Pancreas (tissue), 10 donors: ENCODE measurements around the gene GGT1. TPM values are rescaled to one million over a fixed set of nuclear protein-coding genes. Genes with fewer than 3 reads are reported as not detected.

Experiments
- ATAC-seq, 4 donors: fragments of 200-7000 bp; cut with Tn5 transposase; one replicate each; pipeline versions ENCODE4 v1.8.0 to v1.9.1; 2020; ENCODE audit warnings: mild to moderate bottlenecking in 4 of 4, moderate library complexity in 4 of 4
- DNase-seq, 6 donors: peaks; one replicate each; pipeline ENCODE4 v3.0.0-alpha.2; 2020
- FAIRE-seq: peaks from 2 replicates; lab custom pipeline; 2012; peaks lifted over from hg19 to GRCh38; lab: Jason Lieb, UNC
- H3K27ac ChIP-seq, 4 donors: fragments of 200-600 bp; sonication (generic); 1 replicate in 3 of 4; 2 replicates in 1 of 4; pipeline versions ENCODE4 v1.5.0 to v1.8.0; 2020
- H3K27me3 ChIP-seq, 4 donors: fragments of 200-600 bp; one replicate each; pipeline ENCODE4 v1.8.0; 2021
- H3K36me3 ChIP-seq, 3 donors: fragments of 200-600 bp; sonication (generic) in 1 of 3; one replicate each; pipeline versions ENCODE4 v1.5.0 to v1.8.0; 2020 to 2021
- H3K4me1 ChIP-seq, 3 donors: fragments of 200-600 bp; one replicate each; pipeline ENCODE4 v1.8.0; 2021
- H3K4me3 ChIP-seq, 4 donors: fragments of 200-600 bp; sonication (generic) in 2 of 4; one replicate each; pipeline versions ENCODE4 v1.5.0 to v1.8.0; 2020 to 2021
- H3K9me3 ChIP-seq, 4 donors: fragments of 200-600 bp; one replicate each; pipeline ENCODE4 v1.8.0; 2021
- WGBS, 2 donors: extraction: QIAGEN DNeasy Blood & Tissue Kit; methylation state at CpG; one replicate each; pipeline ENCODE4 v1.1.7; 2013; 5-methylcytosine and 5-hydroxymethylcytosine counted together
- intact Hi-C, 3 donors: fragments of 100-400 bp; cut with DNase I; formaldehyde crosslinking; loops; one replicate each; pipeline versions ENCODE4 v1.11.1 to v1.14.2; 2022
- polyA plus RNA-seq, 2 donors: library from polyadenylated mRNA; stranded (reverse); fragments of 200-250 nt; gene quantifications; one replicate each; pipeline ENCODE4 v1.2.3, GENCODE V29; 2013
- total RNA-seq, 6 donors: library from RNA; stranded (reverse); fragmentation: NEBNext Ultra II Directional in 4 of 6; extraction: Animal tissue kit (Norgen Biotek cat#: 25700) in 4 of 6; gene quantifications; one replicate each; pipeline versions ENCODE4 v1.2.1 to v1.2.4, GENCODE V29; 2021 to 2023
- TF ChIP-seq, protein P1 (sequence below), 4 donors: fragments of 200-600 bp; sonication (generic) in 3 of 4; IDR thresholded peaks; one replicate each; pipeline versions ENCODE4 v1.5.0 to v1.8.0; 2021; ENCODE audit warnings: antibody characterized with exemption in 4 of 4
- donor health status: healthy with polysubstance abuse.
- donor health status: DM: no; HTN: no; CAD: no; lungs with moderate emphysema.
- donor health status: DM: no; HTN: no; CAD: no.
- donor health status: control.
- donor health status: control.
- donor health status: Bipolar disorder and iron deficiency.
- donor health status: DM: yes; HTN: yes; CAD: no.
- donor health status: DM: no; HTN: no; CAD: no.
- donor health status: DM: no; HTN: no; CAD: no.
- donor health status: DM: yes; HTN: yes; CAD: no.

Gene GGT1
- total and polyA plus RNA-seq, 8 donors = 23.5 to 195 (median 52.4) TPM

DNA sequence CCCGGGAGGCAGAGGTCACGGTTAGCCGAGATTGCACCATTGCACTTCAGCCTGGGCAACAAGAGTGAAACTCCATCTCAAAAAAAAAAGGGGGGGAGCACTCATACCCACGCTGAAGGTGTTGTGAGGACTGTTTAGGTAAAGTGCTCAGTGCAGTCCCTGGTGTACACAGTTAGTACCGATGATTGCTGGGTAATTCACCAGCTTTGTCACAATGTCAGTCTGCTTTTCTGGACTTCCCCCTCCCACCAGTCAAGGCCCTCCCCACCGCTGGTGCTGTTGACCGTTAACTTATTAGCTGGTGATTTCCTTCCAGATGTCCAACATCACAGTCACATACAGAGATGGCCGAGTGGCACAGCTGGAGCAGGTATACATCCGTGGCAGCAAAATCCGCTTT, 35.3 kb upstream of the GGT1 start:
- TF ChIP-seq, protein P1, sequence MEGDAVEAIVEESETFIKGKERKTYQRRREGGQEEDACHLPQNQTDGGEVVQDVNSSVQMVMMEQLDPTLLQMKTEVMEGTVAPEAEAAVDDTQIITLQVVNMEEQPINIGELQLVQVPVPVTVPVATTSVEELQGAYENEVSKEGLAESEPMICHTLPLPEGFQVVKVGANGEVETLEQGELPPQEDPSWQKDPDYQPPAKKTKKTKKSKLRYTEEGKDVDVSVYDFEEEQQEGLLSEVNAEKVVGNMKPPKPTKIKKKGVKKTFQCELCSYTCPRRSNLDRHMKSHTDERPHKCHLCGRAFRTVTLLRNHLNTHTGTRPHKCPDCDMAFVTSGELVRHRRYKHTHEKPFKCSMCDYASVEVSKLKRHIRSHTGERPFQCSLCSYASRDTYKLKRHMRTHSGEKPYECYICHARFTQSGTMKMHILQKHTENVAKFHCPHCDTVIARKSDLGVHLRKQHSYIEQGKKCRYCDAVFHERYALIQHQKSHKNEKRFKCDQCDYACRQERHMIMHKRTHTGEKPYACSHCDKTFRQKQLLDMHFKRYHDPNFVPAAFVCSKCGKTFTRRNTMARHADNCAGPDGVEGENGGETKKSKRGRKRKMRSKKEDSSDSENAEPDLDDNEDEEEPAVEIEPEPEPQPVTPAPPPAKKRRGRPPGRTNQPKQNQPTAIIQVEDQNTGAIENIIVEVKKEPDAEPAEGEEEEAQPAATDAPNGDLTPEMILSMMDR (IDR thresholded peaks at IDR 0.05) = no peak
- peaks cover 0 to 39% (median 19%) of the 10 kb centered on the region in 3 donors for H3K36me3 ChIP-seq
- no peak overlapping the region for H3K4me3 ChIP-seq
- H3K4me1 ChIP-seq = no peaks in the 10 kb centered on the region
- ATAC-seq (no peak), DNase-seq (no peak), FAIRE-seq (no peak)
- H3K27me3 ChIP-seq = no peaks in the 10 kb centered on the region
- WGBS, 2 donors = 77 to 81% methylated on average over 10 of the region's 10 CpGs
- no peak overlapping the region for H3K27ac ChIP-seq
- intact Hi-C loops = no loop called here
- no peaks in the 10 kb centered on the region for H3K9me3 ChIP-seq

DNA sequence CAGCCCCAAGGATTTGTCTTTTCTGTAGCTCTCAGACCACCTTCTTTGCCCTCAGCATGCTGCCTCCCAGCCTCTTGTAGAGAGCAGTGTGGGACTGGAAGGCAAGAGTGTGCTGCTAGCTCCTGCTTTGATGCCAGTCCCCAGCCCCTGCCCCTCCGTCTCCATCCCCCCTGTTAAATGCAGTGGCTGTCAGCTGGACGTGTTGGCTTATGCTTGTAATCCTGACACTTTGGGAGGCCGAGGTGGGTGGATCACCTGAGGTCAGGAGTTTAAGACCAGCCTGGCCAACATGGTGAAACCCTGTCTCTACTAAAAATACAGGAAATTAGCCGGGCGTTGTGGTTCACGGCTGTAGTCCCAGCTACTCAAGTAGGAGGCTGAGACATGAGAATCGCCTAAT, 31.7 kb upstream of the GGT1 start:
- no peaks in the 10 kb centered on the region for H3K4me1 ChIP-seq

DNA sequence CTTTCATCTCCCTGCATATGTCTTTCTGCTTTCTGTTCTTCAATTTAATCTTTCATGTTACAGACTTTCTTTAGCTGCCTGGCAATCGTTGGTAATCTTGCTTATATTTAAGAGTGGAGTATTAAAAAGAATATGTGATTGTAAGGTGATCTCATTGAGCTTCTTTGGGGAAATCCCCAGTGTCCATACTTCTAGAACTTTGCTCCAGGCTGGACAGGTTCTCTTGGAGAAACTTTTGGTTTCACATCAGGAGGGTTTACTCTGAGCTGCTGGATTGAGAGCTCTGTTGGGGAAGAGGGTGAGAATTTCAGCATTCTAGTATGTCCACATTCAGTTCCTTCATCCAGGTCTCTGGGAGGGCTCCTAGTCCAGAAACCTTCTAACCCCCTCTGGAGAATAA, 26.2 kb upstream of the GGT1 start:
- Histone ChIP-seq H3K9me3 (no peaks in the 10 kb centered on the region), H3K4me1 (peaks cover 0 to 6% (median 0%) of the 10 kb centered on the region in 3 donors), H3K36me3 (peaks cover 0 to 29% (median 5%) of the 10 kb centered on the region in 3 donors), H3K27me3 (no peaks in the 10 kb centered on the region), H3K4me3 (no peak overlapping the region), H3K27ac (no peak overlapping the region)
- ATAC-seq (peak in 2 of 4 donors; percentile 36 to 65), FAIRE-seq (no peak), DNase-seq (no peak)
- WGBS, 2 donors = 65 to 68% methylated on average over 1 of the region's 1 CpG
- intact Hi-C loops = no loop called here
- TF ChIP-seq, protein P1 (IDR thresholded peaks at IDR 0.05) = no peak

More for the DNA sequence above, 31.7 kb upstream of the GGT1 start:
- Histone ChIP-seq H3K27ac (no peak overlapping the region), H3K4me3 (no peak overlapping the region), H3K27me3 (no peaks in the 10 kb centered on the region), H3K9me3 (no peaks in the 10 kb centered on the region), H3K36me3 (peaks cover 0 to 56% (median 19%) of the 10 kb centered on the region in 3 donors)
- DNase-seq (no peak), ATAC-seq (no peak), FAIRE-seq (no peak)
- WGBS, 2 donors = 93 to 95% methylated on average over 7 of the region's 7 CpGs
- intact Hi-C loops = no loop called here
- TF ChIP-seq, protein P1 (IDR thresholded peaks at IDR 0.05) = no peak

DNA sequence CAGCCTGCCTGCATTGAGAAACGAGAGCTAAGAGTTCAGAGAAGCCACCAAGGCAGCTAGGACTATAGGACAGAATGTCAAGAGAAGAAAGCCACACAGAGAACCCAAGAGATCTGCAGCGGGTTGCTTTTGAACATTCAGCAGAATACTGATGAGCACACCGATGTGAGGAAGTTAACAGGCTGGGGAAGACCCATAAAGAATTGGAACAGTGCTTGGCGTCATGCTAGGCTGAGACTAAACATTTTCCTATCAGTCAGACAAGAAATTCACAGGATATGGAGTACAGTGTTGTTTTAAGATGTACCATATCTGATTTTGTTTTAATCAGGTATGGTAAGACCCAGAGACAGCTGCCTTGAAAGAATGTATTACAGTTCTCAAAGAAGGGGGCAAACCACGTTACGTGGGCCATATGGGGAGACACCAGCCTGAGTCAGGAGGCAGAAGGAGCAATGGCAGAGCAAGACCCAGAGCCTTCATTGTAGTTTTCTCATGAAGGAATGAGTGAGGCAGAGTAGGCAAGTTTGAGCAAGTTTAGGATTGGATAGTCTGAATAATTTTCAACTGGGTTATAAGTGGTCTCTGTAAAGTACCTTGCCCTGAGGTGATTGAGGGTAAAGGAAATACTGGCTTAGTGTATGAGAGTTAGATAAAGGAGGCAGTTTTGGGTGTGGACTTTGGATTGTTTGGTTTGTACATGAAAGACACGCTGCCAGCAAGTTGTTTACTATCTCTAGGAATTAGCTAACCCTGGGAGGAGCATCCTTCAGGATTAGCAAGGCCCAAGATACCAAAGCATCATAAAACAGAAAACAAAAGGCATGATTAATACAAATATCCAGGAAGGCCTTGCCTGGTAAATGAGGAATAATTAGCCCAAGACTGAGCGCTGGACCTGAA, 24.4 kb upstream of the GGT1 start:
- no peak overlapping the region for H3K4me3 ChIP-seq
- WGBS, 2 donors = 76 to 77% methylated on average over 8 of the region's 8 CpGs
- intact Hi-C loops = no loop called here
- peaks cover 0 to 11% (median 0%) of the 10 kb centered on the region in 3 donors for H3K36me3 ChIP-seq
- no peak for DNase-seq
- no peaks in the 10 kb centered on the region for H3K27me3 ChIP-seq
- TF ChIP-seq, protein P1 (IDR thresholded peaks at IDR 0.05) = no peak
- H3K4me1 ChIP-seq = peaks cover 0 to 10% (median 2%) of the 10 kb centered on the region in 3 donors
- no peak for FAIRE-seq
- H3K9me3 ChIP-seq = no peaks in the 10 kb centered on the region
- peak in 3 of 4 donors; percentile 41 to 45 (median 45) for ATAC-seq
- H3K27ac ChIP-seq = peak overlapping the region in 1 of 4 donors; percentile 5

DNA sequence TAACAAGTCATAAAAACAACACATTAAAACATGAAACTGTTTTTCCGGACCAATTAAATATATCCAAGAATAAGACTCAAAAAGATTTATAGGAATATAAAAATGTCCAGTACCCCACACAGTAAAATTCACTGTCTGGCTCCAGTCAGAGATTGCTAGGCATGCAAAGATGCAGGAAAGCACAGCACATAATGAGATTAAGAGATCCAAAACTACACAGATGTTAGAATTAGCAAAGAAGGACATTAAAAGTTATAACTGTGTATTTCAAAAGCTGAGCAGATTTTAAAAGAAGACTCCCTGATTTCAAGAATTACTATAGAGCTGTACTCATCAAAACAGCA, 23.8 kb upstream of the GGT1 start:
- no peaks in the 10 kb centered on the region for H3K9me3 ChIP-seq
- H3K27ac ChIP-seq = no peak overlapping the region
- TF ChIP-seq, protein P1 (IDR thresholded peaks at IDR 0.05) = no peak
- no peak for FAIRE-seq
- H3K4me3 ChIP-seq = no peak overlapping the region
- 48 to 49% methylated on average over 1 of the region's 1 CpG for WGBS, 2 donors
- peaks cover 0 to 5% (median 0%) of the 10 kb centered on the region in 3 donors for H3K36me3 ChIP-seq
- DNase-seq = no peak
- H3K27me3 ChIP-seq = no peaks in the 10 kb centered on the region
- intact Hi-C loops = no loop called here
- peaks cover 0 to 16% (median 8%) of the 10 kb centered on the region in 3 donors for H3K4me1 ChIP-seq
- no peak for ATAC-seq
